ENCODE measurements around the gene INSR.

GRCh38 chr19:7258041-7258839 lies 36.0 kb downstream of the INSR start:
- TF ChIP-seq SETDB1 (IDR thresholded peaks at IDR 0.05; ENCODE audit: insufficient read length, low read length) (no peak), TCF7L2 (IDR thresholded peaks at IDR 0.05; ENCODE audit: borderline replicate concordance, low read depth, low read length) (no peak), CTCF (tag by site-specific recombination; IDR thresholded peaks at IDR 0.05) (no peak), OVOL3 (tag by site-specific recombination; IDR thresholded peaks at IDR 0.05) (no peak), ZNF302 (tag by site-specific recombination; IDR thresholded peaks at IDR 0.05; ENCODE audit: low read depth) (no peak), ZNF670 (tag by site-specific recombination; IDR thresholded peaks at IDR 0.05; ENCODE audit: low read depth) (no peak), ZBTB6 (tag by site-specific recombination; IDR thresholded peaks at IDR 0.05) (no peak), TSHZ1 (tag by site-specific recombination; IDR thresholded peaks at IDR 0.05; ENCODE audit: borderline replicate concordance) (no peak)
